Stimulated activated CD4-positive, alpha-beta T cell treated with anti-CD3 and anti-CD28 coated beads, Interleukin-12 subunit alpha, Interleukin-12 subunit beta, amount 100 ng/mL, for 24 hours (primary cell): Measurements from ENCODE around the gene CERS4.
"Not testable (repeated sequence)": the region's sequence is repeated elsewhere in the genome, so short reads cannot be mapped to it uniquely, and the experiment has no call there.

ENCODE experiments used
- DNase-seq, 2 experiments: peaks; one replicate each; pipeline ENCODE4 v3.0.0-alpha.2; 2020; ENCODE audit warnings: low read depth in 2 of 2

Gene CERS4

DNA sequence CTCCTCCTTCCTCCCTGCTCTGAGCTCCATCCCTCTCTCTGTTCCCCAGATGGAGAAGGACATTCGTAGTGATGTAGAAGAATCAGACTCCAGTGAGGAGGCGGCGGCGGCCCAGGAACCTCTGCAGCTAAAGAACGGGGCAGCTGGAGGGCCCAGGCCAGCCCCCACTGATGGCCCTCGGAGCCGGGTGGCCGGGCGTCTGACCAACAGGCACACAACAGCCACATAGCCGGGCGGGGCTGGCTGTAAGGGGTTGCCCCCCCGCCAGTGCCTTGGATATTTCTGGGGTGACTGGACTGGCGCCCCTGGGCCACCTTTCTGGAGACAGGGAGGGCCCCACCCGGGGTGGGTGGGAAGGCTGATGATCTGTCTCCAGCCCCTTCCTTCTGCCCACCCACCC lies 52.7 kb downstream of the CERS4 start:
- no peak for DNase-seq

DNA sequence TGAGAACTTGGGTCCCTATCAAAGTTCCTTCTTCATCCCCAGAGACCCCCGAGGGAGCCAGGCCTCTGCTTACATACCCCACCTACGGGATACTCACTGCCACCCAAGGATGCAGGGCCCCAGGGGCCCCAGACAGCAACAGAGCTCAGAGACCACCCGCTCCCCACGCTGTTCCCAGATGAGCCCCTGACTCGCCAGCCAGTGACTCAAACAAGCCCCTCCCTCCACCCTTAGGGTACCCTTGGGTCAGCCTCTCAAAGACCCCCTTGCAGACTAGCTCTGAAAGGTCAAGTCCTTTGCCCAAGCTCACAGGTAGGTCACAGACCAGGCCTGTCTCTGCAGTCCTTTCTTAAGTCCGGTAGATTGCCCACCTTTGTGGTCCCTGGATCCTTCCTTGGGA lies 53.3 kb downstream of the CERS4 start:
- DNase-seq, result no peak

DNA sequence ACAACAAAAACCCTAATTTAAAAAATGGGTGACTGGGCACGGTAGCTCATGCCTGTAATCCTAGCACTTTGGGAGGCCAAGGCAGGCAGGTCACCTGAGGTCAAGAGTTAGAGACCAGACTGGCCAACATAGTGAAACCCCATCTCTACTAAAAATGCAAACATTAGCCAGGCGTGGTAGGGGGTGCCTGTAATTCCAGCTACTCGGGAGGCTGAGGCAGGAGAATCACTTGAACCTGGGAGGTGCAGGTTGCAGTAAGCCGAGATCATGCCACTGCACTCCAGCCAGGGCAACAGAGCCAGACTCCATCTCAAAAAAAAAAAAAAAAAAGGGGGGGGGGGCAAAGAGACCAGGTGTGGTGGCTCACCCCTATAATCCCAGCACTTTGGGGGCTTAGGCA lies 55.1 kb downstream of the CERS4 start:
- not testable (repeated sequence) for DNase-seq

GRCh38 chr19:8265872-8266271 lies 56.7 kb downstream of the CERS4 start:
- DNase-seq, result no peak

DNA sequence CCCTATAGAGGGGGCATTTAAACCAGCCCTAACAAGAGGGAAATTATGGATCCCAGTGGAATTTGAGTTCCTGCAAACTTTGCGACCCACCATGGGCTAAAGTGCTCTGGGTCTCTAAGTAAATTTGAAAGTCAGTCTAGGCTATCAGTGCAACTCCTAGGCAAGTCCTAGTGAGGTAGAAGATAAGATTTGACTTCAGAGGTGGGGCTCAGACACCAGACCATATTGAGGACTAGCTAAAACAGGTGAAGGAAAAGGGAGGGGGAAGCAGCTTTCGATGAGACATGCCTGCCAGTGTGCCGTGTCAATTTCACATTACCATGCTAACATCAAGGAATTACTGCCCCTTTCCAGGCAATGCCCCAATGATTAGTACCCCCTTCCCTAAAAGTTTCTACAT lies 60.6 kb downstream of the CERS4 start:
- DNase-seq, result no peak

DNA sequence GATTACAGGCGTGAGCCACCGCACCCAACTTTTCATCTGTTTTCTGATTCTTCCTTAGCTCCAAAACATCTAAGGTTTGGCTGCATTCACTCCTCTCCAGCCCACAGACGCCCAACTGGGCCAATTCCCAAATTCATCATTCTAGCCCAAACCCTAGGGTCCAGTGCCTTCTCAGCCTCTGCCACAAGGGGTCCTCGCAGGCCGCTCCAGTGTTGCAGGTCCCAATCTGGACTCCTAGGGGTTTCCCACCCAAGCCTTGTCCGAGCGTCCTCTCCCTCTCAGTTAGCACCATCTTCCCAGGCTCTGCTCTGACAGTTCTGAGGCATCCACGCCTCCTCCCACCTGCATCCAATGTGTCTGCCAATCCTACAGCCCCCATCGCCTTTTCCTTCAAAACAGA lies 67.3 kb downstream of the CERS4 start:
- not testable (repeated sequence) for DNase-seq

DNA sequence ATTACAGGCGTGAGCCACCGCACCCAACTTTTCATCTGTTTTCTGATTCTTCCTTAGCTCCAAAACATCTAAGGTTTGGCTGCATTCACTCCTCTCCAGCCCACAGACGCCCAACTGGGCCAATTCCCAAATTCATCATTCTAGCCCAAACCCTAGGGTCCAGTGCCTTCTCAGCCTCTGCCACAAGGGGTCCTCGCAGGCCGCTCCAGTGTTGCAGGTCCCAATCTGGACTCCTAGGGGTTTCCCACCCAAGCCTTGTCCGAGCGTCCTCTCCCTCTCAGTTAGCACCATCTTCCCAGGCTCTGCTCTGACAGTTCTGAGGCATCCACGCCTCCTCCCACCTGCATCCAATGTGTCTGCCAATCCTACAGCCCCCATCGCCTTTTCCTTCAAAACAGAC lies 82.2 kb downstream of the CERS4 start:
- DNase-seq, result not testable (repeated sequence)

- no peak for DNase-seq
These were observed 93.2 kb downstream of the CERS4 start for GRCh38 chr19:8302357-8302691.

DNA sequence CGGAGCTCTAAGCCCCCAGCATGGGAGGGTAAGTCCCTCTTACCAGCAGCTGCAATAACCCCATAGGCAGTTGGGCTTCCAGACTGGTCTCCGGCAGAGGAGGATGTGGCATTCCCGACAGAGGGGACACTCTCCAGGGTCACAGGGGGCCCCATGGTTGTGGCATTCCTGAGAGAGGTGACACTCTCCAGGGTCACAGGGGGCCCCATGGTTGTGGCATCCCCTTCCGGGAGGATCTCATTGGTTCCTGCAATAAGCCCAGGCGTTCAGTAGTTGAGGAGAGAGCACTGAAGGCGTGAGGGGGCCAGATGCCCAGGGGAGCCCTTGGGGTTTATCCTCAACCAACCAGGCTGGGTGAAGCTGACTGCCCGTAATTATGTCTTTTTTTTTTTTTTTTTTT lies 93.6 kb downstream of the CERS4 start:
- no peak for DNase-seq

DNA sequence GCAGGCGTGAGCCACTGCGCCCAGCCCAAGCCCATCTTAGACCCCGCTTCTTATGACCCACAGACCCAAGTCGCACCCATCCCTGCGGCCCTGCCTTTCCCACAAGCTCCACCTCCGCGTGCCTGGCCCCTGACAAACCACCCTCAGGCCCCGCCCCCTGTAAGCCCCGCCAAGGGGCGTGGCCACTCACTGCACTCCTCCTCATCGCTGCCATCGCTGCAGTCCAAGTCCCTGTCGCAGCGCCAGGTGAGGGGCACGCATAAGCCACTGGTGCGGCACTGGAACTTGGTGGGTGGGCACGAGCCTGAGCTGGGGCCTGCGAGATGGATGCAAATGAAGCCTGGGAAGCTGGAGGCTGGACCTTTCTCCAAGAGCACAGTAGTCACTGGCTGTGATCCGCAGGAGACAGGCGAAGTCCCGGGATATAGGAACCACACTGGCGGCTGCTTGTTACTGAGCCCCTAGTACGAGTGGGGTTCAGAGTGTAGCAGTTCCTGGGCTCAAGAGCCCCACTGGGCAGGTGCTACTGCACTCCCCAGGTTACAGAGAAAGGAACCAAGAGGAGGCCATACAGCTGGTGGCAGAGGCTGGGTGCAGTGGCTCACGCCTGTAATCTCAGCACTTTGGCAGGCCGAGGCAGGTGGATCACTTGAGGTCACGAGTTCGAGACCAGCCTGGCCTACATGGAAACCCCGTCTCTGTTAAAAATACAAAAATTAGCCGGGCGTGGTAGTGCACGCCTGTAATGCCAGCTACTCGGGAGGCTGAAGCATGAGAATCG lies 95.9 kb downstream of the CERS4 start:
- no peak for DNase-seq

GRCh38 chr19:8305798-8306197 lies 96.6 kb downstream of the CERS4 start:
- no peak for DNase-seq

- no peak for DNase-seq
These were observed 97.3 kb downstream of the CERS4 start for GRCh38 chr19:8306235-8307054.

DNA sequence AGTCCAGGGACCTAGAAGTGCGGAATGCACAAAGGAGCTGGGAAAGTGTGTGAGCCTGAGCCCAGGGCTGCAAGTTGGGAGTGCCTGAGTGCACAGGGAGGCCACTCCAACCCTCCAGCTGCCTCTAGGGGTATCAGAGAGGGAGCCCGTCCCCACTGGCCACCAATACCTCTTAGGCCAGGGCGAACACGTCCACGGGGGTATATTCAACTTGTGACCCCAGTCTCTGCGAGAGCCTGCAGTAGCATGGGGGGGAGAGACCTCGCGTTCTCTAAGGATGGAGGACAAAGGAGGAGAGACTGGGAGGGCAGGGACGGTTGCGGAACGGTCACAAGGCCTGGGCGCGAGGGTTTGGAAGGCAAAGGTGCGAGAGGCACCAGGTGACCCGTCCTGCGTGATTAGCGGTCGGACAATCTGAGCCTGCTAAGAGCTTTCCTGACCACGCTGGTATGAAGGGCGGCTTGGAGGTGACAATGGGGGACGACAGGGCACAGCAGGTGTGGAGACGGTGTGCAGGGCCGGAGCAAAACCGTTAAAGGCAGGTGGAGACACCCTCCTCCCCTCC lies 98.3 kb downstream of the CERS4 start:
- no peak for DNase-seq

DNA sequence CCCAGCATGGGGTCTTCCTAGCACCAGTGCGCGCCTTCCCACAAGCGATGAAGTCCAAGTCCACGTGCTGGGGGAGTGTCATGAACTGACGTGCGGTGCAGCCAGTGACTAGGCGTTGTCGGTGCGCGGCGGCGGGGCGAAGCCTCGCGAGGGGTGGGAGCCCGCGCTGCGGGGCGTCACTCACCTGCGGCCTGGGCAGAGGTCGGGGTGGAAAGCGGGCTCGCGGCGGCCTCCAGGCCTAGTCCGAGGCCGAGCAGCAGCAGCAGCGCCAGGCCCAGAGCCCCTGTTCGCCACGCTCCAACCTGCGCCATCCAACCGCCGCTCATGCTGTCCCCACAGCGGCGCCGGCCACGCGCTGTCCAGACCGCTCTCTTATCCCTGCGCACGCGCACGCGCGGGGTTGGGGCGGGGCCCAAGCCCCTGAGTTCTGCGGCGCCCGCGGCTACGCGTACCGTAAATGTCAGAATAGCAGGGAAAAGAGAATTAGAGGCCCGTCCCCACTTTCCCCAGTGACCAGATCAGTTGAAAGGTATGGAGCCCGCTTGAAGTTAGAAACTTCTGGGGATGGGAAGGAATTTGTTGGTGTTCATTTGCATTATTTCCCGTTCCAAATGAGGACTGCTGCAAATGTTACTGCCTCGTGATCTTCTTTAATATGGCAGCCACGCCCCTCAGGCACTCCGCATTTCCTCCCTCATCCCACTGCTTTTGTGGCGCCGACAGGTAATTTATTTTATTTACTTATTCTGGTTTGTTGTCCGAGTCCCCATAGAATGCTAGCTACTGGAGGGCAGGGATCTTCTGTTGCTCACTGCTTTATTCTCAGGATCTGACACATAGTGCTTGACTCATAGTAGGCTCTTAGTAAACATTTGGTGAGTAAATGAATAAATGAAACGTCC lies 99.0 kb downstream of the CERS4 start, which contains the start of gene CD320:
Gene CD320 (minus strand): TSS at position 394 of the 902 bp plus-strand sequence. CDS start 68 bp downstream, at position 326.
- DNase-seq, result peak; percentile 74 to 81

DNA sequence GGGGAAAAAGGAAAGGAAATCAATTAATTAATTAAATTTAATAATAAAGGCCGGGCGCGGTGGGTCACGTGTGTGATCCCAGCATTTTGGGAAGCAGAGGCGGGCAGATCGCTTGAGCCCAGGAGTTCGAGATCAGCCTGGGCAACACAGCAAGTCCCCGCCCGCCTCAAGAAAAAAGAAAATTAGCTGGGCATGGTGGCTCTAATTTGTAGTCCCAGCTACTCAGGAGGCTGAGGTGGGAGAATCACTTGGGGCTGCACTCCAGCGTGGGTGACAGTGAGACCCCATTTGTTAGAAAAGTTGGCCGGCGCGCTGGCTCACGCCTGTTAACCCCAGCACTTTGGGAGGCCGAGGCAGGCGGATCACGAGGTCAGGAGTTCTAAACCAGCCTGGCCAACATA lies 99.7 kb downstream of the CERS4 start:
- no peak for DNase-seq

- no peak for DNase-seq
These were observed 101.3 kb downstream of the CERS4 start for GRCh38 chr19:8310342-8311055.

DNA sequence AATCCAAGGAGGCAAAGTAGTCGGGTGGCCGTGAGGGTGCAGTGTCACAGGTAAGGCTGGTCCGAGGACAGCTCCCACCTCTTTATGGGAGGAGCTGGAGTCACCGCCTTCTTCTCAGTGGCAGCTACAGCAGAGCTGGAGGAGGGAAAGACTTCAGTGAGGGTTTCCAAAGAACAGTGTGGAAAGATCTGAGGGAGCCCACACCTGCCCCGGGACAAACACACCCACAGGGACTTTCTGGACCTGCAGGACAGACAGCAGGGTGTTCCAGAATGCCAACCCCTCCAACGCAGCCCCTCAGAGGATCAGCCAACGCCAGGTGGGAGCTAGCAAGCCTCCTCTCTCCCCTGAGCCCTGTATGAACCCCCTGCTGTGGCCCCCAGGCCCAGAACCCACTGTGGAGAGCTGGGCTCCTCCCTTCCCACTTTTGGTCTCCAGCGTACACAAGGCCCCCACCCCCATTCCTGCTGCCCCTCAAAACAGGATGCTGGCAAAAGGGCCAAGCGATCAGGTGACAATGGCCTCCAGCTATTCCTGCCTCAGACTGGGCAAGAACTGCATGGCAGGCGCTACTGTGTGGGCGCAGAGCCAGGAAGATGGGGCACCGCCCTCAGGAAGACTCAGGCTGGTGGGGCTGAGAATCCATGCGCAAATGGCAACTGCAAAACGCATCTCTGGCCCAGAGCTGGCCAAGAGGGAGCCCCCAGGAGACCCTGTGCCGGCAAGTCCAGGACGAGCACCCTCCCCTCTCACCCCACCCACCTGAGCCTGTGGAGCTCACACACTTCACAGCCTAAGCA lies 102.5 kb downstream of the CERS4 start:
- no peak for DNase-seq
